Islet of Langerhans (tissue), 1 donor: ENCODE measurements around the gene CCDC85B.
"Not testable (repeated sequence)": the region's sequence is repeated elsewhere in the genome, so short reads cannot be mapped to it uniquely, and the experiment has no call there.

Experiments used
- FAIRE-seq: peaks from one replicate; lab custom pipeline; 2011; peaks lifted over from hg19 to GRCh38; lab: Jason Lieb, UNC

The CCDC85B gene

DNA sequence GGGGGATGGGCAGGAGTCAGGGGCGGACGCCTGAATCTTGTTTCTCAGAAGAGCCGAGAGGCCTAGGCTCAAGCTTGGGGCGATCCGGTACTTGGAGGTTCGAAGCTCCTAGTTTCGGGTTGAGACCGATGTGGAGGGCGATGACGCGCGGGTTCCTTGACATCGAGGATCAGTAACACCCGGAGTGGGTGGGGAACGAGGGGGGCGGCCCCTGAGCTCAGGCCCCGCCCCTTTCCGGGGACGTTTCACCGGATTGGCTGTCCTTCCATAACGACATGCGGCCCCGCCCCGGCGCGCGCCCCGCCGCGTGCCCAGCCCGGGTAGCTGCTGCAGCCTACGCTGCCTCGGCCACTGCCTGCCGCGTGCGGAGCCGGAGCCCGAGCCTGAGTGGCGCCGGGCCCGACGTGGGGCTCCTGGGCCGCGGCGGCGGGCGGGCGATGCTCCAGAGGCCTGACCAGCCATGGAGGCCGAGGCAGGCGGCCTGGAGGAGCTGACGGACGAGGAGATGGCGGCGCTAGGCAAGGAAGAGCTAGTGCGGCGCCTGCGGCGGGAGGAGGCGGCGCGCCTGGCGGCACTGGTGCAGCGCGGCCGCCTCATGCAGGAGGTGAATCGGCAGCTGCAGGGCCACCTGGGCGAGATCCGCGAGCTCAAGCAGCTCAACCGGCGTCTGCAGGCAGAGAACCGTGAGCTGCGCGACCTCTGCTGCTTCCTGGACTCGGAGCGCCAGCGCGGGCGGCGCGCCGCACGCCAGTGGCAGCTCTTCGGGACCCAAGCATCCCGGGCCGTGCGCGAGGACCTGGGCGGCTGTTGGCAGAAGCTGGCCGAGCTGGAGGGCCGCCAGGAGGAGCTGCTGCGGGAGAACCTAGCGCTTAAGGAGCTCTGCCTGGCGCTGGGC is at the start of gene CCDC85B:
TSS of gene CCDC85B (plus strand) at position 350 of the 895 bp plus-strand sequence. CDS start at position 461, 111 bp downstream.
- no peak for FAIRE-seq

DNA sequence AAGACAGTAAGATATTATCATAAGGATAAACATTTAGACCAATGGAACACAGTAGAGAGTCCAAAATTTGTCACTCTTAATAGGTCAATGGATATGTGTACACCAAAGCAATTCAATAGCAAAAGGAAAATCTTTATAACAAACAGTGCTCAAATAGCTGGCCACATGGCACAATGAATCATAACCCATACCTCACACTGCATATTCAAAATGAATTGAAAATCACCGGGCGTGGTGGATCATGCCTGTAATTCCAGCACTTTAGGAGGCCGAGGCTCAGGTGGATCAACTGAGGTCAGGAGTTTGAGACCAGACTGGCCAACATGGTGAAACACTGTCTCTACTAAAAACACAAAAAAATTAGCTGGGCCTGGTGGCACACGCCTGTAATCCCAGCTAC is 48.3 kb upstream of the CCDC85B start:
- FAIRE-seq = no peak

DNA sequence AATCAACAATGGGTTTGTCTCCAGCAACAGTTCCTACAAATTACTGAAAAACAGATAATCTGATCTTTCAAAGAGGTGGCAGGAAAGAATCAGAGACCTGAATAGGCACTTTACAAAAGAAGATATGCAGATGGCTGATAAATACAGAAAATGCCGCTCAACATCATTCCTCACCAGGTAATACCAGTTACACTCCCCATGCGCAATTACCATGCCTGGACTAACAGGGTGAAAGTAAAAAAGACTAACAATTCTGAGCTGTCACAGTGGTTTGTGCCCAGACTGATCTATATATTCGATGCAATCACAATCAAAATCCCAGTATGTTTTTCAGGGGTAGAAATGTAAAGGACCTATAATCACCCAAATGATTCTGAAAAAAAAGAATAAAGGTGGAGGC is 46.7 kb upstream of the CCDC85B start:
- FAIRE-seq = no peak

DNA sequence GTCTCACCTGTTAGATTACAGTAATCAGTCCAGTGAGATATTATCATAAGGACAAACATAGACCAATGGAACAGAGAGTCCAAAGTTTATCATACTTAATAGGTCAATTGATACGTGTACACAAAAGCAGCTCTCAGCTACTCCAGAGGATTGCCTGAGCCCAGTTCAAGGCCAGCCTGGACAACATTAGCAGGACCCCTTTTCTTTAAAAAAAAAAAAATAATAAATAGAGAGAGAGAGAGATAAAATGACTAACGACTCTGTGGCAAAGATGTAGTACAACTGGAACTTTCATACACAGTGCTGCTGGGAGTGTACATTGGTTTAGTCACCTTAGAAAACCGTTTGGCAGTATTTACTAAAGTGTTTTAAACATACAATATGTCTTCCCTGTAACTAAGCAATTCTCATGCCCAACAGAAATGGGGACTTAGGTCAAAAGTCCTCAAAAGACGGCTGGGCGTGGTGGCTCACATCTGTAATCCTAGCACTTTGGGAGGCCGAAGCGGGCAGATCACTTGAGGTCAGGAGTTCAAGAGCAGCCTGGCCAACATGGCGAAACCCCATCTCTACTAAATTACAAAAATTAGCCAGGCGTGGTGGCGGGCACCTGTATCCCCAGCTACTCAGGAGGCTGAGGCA is 46.1 kb upstream of the CCDC85B start:
- no peak for FAIRE-seq

DNA sequence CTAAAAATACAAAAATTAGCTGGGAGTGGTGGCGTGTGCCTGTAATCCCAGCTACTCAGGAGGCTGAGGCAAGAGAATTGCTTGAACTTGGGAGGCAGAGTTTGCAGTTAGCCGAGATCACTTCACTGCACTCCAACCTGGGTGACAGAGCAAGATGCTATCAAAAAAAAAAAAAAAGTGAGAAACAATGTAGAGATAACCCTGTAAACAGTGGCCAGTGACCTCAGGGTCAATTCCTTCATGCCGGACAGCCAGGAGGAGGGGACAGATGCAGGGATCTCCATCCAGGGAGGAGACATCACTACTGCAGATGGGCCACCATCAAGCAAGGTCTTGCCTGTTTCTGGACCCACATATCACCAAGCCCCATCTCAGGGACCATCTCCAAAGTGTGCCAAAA is 42.7 kb upstream of the CCDC85B start:
- no peak for FAIRE-seq

DNA sequence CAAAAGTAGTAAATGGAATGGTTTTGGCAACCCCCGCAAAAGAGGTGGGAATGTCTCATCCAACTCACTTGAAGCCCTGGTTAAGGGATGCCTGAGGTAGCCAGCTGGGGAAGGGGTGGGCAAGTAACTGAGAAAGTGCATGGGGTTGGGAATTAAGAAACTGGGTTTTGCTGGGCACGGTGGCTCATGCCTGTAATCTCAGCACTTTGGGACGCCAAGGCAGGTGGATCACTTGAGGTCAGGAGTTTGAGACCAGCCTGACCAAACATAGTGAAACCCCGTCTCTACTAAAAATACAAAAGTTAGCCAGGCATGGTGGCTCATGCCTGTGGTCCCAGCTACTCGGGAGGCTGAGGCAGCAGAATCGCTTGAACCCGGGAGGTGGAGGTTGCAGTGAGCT is 41.8 kb upstream of the CCDC85B start:
- not testable (repeated sequence) for FAIRE-seq

DNA sequence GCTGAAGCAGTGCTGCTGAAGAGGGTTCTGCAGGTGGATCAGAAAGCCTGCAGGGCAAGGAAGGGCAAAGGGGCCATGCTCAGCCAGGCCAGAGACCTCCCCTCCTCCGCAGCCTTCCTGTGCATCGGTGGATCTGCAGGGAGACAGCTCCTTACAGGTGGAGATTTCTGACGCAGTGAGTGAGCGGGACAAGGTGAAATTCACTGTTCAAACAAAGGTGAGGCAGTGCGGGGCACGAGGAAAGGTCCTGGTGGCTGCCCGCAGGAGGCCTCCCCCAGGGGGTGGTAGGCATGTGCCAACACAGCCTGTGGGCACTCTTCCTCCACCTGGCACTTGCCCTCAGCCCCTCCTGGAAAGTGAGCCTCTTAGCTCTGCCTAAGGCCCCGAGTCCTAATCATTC is 41.1 kb upstream of the CCDC85B start:
- FAIRE-seq = no peak

DNA sequence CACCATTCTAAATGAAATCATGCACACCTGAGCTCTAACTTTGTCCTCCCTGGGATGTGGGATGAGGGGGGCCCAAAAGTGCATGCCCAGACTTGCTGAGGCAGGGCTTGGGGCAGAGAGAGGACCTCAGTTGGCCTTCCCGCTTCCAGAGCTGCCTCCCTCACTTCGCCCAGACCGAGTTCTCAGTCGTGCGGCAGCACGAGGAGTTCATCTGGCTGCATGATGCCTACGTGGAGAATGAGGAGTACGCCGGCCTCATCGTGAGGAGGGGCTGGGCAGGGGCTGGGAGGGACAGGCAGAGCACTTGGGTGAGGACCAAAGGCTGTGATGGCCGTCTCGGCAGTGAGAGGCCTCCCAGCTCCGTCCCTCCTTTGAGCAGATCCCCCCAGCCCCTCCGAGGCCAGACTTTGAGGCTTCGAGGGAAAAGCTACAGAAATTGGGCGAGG is 40.7 kb upstream of the CCDC85B start:
- no peak for FAIRE-seq

DNA sequence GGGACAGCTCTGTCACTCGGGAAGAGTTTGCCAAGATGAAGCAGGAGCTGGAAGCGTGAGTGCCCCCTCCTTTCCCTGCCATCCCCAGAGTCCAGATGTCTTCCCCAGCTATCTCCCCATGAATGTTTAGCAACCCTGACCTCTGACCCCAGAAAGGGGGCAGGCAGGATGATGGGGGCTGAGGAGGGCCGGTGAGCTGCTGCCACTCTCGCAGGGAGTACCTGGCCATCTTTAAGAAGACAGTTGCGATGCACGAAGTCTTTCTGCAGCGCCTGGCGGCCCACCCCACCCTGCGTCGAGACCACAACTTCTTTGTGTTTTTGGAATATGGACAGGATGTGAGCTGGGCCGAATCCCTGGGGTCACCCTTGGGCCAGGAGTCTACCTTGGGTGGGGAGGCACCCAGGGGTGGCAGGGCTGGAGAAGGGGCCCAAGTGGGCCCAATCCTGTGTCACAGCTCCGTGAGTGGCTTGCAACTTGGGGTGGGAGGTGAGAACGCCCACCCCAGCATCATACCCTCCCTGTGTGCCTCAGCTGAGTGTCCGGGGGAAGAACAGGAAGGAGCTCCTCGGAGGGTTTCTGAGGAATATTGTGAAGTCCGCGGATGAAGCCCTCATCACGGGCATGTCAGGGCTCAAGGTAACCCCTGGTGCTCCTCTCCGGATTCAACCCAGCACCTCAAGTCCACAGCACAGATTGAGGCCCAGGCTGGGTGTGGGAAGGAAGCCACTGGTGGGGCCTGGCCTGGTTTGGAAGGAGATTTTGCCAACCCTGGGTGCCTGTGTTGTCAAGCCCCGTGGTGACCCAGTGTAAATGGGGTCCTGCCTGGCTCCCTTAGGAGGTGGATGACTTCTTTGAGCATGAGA is 40.0 kb upstream of the CCDC85B start:
- FAIRE-seq = no peak

DNA sequence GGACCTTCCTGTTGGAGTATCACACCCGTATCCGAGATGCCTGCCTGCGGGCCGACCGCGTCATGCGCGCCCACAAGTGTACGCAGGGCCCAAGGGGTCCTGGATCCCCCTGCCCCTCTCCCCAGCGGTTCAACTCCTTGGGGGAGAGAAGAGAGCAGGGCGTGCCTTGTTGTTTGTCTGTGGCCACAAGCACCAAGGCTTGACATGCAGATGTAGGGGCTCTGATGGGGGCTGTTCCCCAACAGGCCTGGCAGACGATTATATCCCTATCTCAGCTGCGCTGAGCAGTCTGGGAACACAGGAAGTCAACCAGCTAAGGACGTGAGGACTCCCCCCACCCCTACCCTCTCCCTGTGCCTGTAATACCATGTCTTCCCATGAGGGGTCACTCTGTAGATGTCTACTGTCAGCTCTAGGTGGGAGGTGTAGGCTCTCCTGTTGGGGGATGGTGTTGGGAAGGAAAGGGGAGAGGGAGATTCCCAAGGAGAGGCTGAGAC is 39.3 kb upstream of the CCDC85B start:
- no peak for FAIRE-seq

DNA sequence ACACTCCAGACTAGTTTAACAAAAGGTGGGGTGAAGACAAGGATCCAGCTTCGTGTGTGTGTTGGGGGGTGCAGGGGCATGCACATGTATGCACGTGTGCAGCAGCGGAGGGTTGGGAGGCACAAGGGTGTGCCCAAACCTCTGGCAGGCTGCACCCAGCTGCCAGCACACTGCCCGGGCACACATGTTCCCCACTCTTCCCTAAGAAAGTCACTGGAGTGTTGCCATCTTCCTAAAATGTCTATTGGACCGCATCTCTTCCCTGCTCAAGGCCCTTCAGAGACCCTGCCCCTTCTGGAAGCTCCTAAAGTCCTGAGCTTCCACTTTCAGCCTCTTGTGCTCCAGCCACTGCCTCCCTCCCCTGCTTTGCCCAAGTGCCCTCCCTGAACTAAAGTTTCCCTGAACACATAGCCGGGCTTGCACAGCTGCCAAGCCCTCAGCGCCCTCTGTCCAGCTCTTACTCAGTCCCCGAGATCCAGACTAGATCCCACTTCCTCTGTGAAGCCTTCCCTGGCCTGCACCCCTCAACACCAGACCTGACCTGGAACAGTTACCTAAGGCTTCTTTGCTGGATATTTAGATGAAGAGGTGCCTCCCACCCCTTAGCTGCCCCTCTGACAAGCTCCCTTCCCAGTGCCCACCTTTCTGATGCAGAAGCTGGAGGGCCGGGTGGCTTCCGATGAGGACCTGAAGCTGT is 38.5 kb upstream of the CCDC85B start:
- FAIRE-seq = no peak

DNA sequence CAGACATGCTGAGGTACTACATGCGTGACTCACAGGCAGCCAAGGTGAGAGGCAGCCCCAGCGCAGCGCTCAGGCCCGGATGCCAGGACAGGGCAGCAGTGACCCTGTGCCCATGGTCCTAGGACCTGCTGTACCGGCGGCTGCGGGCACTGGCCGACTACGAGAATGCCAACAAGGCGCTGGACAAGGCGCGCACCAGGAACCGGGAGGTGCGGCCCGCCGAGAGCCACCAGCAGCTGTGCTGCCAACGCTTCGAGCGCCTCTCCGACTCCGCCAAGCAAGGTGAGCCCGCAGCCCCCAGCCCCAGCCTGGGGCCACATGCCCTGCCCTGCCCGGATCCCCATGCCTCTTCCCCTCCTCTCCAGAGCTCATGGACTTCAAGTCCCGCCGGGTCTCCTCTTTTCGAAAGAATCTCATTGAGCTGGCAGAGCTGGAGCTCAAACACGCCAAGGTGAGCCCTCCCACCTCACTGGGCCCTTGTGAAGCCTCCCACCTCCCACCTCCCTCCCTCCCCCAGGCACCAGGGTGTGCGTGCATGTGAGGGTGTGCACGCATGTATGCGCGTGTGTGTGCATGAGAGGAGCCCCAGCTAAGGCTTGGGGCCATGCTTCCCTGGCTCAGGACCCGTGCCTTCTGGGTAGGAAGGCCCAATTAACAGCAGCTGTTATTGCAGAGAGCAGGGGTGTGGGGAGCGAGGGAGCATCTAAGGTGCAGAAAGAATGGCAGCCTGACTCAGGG is 37.8 kb upstream of the CCDC85B start:
- FAIRE-seq = no peak

DNA sequence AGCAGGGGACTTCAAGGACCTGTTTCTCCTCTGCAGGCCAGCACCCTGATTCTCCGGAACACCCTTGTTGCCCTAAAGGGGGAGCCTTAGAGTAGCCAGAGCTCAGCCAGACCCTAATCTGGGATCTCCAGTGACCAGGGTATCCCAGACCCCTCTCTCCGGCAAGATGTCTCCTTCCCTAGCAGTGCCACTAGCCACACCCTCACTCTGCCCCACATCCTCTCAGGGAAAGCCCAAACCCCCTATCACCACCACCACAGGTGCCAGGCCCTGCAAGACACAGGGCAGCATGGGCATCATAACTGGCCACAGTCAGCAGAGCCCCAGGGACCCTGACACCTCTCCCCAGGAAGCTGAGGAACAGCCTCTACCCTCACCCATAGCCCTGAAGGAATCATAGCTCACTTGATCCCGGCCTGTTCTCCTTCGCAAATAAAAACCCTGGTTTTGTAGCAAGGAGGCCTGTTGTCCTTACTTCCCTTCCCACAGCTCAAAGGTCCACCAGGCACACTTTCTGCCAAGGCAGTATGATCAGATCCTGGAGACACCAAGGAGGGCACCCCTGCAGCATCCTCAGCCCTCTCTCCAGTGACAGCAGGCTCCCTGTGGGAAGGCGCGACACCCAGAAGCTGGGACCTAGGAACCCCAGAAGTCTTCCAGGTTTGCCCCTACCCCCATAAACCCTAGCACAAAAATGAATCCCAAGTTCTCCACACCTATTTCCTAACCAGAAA is 37.1 kb upstream of the CCDC85B start:
- FAIRE-seq = no peak

DNA sequence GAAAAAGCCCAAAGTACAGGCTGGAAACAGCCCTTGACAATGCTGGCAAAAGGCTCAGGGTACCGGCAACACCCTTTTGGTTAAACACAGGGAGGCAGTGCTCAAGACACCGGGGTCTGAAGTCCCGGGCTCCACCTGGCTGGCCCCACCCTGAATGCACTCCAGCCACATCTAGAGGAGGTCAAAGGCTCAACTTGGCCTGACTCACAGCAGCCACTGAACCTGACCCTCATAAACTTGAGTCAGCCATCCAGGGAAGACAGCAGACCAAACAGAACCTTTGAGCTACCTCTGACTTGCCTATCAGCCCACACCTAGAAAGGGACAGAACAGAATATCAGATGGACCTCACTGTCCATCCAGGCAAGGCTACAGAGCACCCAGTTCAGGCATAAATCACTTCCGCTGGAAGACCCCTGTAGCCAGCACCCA is 36.3 kb upstream of the CCDC85B start:
- no peak for FAIRE-seq

DNA sequence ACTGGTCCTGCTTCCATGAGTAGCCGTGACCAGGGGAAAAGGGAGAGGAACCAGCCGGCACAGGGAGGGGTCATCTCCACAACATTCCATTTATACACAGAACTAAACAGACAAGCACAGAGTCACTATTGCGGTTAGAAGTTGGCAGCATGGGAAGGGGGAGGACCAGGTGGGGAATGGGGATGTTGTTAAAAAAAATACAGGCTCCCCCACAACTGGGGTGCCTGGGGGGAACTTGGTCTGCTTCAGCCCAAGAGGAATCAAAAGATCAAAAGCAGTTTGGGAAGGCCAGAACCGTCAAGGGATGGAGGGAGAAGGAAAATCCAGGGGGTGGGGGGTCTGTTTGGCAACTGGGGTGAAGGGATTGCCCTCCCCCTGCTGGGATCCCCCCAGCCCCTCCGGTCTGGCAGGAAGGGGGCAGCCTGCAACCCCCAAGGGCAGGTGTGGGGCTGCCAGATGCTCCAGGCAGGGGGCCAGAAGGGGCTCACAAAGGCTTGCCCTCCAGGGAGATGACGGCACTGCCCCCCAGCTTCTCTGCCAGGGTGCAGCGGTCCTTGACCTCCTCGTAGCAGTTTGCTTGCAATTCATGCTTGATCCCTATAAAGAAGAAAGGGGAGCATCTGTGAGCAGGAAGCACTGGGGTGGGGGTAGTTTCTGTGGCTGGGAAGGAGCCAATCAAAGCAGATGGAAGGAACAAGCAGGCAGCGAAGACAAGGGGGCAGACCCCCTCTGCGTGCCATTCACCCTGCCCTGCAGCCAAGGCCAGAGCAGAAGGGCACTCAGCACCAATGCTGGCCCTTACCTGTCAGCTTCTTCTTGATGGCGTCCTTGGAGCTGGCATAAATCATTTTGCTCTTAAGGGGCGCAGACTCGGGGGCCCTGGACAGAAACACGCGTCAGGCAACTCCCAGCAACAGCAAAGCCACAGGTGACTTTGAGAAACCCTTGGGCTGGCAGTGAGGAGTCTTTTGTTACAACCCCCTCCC is 35.3 kb upstream of the CCDC85B start:
- no peak for FAIRE-seq

DNA sequence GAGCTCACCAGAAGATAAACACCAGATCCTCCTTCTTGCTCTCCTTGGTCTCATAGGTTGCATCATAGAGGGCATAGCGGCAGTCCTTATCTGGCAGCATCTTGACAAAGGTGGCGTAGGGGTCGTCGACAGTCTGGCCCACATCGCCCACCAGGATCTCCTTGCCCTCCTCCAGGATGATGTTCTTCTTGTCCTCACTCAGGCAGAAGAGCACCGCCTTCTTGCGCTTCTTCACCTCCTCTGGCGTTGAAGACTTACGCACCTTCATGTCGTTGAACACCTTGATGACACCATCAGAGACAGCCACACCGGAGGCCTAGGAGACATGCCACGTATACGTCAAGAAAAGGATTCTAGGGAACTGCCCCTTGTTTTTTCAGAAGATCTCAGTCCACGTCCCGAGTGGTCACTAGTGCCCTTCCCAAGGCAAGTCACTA is 34.5 kb upstream of the CCDC85B start:
- FAIRE-seq = no peak

DNA sequence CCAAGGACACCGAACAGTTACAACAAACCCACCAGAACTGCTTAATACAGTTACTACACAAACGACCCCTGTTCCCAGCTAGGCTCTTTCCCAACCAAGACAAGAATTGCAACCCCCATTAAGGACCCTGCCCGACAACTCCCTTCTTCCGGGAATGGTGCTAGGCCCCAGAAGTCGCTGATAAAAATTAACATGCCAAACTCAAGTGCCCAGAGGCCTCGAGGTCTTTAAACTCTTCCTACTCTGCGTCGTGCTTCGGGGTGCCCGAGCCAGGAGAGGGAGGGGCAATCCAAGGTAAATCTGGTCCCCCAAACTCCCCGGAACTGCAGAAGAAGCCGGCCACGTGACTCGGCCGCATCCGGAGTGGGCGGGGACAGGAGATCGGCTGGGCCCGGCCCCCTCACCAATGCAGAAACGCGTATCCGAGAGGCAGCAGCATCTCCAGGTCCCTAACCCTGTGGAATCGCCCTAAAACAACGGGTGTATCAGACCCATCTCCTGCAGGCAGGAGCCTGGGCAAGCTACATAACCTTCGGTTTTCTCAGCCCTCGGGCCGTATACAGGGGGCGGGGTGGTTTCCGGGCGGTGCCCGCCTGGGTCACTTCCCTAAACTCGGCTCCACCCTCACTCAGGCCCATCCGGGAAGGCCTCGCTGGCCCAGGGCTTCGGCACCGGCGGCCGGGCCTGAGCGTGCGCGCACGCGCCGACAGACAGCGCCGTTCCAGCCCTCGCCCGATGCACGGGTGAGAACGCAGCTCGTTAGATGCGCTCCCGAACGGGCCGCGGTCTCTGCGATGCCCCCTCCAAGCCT is 33.6 kb upstream of the CCDC85B start:
- no peak for FAIRE-seq

DNA sequence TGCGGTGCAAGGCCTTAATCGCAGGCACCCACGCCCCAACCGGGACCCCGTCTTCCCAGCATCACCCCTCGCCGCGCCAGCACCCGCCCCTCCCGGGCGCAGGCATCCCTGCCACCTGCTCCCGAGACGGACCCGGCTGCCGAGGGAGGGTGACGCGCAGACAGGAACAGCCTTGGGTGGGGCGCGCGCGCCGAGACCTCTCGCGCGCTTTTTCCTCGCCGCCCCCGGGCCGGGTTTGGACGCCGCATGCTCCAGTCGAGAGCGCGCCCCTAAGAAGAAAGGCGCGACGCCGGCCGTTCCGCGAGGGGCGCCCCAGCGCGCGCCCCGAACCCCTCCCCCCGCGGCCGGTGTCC is 33.0 kb upstream of the CCDC85B start:
- no peak for FAIRE-seq
